HG02642 (cell line): ENCODE data around the gene RFESD.
"Not testable (repeated sequence)": the region's sequence is repeated elsewhere in the genome, so short reads cannot be mapped to it uniquely, and the experiment has no call there.

Experiments
- ATAC-seq: cut with Tn5 transposase; IDR thresholded peaks from one replicate; pipeline ENCODE4 v1.9.1; 2021; ENCODE audit warnings: mild to moderate bottlenecking; ENCODE audit not compliant: unreplicated experiment, poor library complexity

RFESD gene

DNA sequence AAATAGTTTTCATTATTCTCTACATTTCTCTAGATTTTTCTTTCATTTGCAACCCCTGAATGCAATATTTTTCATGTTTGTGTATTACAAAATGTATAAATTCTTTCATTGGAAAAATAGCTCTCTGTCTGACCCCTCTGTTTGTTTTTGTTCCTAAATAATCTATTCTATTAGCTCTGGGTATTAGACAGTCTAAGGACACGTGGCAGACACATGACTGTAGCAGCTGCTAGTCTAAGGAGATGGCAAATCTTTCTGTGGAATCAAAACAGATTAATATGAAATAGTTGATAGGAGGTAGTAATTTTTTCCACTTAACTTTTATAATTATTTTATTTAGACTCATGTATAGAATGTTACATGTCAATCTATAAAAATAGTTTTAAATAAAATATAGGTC, 57.6 kb downstream of the RFESD start:
- ATAC-seq, result no peak

DNA sequence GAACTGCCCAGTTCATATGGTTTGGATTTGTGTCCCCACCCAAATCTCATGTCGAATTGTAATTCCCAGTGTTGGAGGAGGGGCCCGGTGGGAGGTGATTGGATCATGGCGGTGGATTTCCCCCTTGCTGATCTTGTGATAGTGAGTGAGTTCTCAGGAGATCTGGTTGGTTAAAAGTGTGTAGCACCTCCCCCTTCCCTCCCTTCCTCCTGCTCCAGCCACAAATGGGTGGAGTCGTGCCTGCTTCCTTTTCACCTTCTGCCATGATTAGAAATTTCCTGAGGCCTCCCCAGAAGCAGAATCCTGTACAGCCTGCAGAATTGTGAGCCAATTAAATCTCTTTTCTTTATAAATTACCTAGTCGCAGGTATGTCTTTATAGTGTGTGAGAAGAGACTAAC, 59.6 kb downstream of the RFESD start:
- ATAC-seq, result not testable (repeated sequence)

DNA sequence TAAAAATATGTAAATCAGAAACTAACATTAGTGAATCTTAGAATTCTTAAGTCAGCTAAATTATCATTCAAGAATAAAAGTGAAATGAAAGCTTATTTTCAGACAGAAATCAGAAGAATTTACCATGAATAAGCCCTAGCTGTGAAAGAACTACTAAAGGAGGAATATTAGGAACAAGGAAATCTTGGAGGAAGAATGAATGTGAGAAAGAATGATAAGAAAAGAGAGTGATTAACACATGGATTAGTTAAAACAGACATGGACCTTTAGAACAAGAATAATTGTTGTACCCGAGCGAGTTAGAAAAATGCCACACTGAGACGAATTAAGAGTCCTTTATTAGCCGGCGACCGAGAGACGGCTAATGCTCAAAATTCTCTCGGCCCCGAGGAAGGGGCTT, 60.5 kb downstream of the RFESD start:
- ATAC-seq, result no peak
